RCC 7860 (cell line): ENCODE measurements around the gene IL13RA1.
"Not testable (repeated sequence)": the region's sequence is repeated elsewhere in the genome, so short reads cannot be mapped to it uniquely, and the experiment has no call there.

Experiments
- DNase-seq: peaks from one replicate; pipeline ENCODE4 v3.0.0-alpha.2; 2015; ENCODE audit warnings: low spot score
- FAIRE-seq: peaks from 2 replicates; lab custom pipeline; 2012; peaks lifted over from hg19 to GRCh38; lab: Jason Lieb, UNC

The IL13RA1 gene

DNA sequence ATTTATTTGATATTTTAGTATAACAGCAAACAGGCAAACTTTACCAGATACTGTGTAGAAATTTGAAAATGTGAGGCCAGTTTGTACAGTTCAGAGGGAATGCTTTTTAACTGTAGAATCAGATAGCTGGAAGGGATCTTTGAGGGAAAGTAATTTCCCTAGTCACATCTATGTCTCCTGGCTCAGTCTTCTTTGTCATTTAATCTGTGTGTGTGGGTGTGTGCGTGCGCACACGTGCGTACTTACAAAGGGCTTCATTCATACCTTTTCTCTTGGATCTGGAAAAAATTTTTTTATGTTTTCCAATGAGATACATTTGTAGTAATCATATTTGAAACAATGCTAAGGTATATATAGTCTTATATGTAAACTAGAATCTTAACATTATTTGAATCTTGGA is 44.6 kb downstream of the IL13RA1 start:
- FAIRE-seq (no peak), DNase-seq (no peak)

- no peak for FAIRE-seq
- DNase-seq: no peak
Observed at GRCh38 chrX:118773782-118774181, 46.4 kb downstream of the IL13RA1 start.

GRCh38 chrX:118779581-118779980 is 52.2 kb downstream of the IL13RA1 start:
- FAIRE-seq (no peak), DNase-seq (no peak)

DNA sequence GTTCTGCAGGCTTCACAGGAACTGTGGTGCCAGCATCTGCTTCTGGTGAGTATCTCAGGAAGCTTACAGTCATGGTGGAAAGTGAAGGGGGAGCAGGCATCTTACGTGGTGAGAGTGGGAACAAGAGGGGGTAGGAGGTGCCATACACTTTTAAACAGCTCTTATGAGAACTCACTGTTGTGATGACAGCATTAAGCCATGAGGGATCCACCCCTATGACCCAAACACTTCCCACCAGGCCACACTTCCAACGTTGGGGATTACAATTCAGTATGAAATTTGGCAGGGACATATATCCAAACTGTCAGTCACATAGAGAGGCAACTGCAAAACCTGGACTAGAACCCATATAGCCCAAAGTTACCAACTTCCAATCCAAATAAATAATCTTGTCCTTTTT is 53.1 kb downstream of the IL13RA1 start:
- no peak for FAIRE-seq

DNA sequence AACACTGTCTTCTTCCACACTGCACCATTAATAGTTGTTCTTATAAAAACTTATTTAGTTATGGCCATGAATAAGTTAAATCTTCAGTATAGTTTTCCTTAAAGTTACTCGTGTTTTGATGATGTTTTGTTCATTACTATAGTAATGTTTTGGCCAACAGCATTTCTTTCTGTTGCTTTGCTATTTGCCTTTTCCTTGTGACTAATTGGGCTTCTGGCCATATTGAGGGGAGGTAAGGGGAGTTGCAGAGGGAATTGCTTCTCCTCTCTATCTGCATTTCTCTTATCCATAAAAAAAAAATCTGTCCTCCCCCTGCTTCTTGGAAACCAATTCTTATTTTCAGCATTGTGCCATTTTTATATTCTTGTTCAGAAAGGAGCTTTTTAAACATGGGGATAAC is 53.5 kb downstream of the IL13RA1 start:
- no peak for DNase-seq
- no peak for FAIRE-seq

More for the DNA sequence above, 53.1 kb downstream of the IL13RA1 start:
- no peak for DNase-seq

DNA sequence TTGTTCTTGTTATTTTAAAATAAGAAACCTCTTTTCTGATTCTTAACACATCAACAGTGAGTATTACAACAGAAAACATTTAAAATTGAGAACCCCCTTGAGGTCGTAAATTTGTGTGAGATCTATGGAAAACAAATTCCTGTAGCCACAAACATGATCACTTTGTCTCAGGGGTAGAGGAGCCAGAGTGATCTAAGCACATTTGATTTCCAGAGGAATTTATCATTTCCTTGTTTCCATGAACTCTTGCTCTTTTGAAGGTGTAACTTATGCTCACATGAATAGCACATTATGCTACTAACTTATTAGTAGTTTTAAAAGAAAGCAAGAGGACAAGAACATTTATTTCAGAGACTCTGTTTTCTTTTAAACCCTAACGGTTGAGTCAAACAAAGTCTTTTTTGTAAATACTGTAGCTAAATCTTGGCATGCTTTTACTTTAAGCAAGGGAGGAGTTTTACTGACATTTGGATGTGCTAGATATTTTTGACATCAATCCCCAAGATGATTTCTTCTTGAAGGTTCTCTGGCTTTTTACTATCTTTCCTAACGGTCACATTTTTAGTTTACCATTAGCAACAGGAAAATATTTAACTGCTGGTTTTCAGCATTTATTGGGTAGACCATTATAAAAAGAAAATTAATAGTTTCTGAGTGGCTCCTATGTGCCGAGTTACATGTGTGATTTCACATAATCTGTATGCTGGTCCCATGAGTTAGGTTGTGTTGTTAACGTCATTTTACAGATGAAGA is 68.3 kb downstream of the IL13RA1 start:
- FAIRE-seq: no peak
- DNase-seq: no peak

DNA sequence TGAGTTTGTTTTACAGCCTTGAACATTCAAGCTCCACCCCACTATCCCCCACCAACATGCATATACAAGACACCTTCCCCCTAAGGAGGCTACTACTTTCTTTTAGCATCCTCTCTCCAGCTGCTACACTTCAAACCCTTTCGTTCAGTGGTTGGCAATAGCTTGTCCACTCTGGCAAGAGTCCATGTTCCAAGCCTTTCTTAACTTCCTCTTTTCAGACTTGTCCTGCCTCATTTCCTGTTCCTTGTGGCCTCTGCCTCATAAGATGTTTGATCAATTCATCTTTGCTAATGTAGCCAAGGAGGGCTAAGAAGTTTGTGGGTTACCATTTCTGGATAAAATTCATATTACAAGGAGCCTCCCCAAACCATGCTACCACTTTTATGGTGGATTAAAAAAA is 75.5 kb downstream of the IL13RA1 start:
- FAIRE-seq (no peak), DNase-seq (no peak)

DNA sequence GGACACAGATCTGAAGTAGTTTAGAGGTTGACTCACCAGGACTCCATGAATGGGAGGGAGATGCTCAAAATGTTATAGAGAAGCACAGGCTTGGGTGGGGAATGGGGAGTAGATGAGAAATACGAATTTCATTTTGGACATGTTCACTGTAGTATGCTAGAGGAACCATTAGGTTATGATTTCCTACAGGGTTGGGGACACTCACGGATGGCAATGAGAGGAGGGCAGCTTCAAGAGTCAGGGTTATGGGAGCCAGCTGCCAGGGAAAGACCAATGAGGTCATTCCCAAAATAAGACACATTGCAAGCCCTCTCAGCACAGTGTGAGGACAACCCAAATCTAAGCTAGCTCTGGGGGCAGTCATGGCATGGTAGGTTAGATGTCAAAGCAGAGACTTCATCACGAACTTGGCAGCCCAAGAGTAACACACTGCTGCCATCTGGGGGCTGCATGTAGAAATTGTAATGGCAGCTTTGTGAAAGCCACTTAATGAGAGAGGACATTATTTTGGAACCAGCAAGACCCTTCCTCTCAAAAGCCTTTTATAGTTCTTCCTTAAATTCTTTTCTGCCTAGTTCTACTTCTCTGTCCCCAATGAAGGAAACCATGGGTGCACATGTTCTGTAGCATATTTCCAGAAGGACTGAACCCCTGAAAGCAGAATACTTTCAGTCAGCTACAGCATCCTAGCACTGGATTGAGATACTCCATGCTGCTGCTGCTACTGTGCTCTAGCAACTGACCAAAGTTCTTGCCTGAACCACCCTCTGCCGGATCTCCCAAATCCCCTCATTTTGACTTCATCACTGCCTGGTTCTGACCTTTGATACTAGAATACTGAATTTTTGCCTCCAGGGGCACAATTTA is 80.0 kb downstream of the IL13RA1 start:
- FAIRE-seq: no peak

DNA sequence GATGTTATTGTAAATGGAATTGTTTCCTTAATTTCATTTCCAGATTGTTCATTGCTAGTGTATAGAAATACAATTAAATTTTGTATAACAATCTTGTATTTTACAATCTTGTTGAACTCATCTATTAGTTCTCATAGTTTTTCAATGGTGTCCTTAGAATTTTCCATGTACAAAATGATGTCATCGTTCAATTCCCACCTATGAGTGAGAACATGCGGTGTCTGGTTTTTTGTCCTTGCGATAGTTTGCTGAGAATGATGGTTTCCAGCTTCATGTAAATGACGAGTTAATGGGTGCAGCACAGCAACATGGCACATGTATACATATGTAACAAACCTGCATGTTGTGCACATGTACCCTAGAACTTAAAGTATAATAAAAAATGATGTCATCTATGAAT is 89.9 kb downstream of the IL13RA1 start:
- FAIRE-seq, DNase-seq: not testable (repeated sequence)

More for the DNA sequence above, 80.0 kb downstream of the IL13RA1 start:
- peak; percentile 9 for DNase-seq

DNA sequence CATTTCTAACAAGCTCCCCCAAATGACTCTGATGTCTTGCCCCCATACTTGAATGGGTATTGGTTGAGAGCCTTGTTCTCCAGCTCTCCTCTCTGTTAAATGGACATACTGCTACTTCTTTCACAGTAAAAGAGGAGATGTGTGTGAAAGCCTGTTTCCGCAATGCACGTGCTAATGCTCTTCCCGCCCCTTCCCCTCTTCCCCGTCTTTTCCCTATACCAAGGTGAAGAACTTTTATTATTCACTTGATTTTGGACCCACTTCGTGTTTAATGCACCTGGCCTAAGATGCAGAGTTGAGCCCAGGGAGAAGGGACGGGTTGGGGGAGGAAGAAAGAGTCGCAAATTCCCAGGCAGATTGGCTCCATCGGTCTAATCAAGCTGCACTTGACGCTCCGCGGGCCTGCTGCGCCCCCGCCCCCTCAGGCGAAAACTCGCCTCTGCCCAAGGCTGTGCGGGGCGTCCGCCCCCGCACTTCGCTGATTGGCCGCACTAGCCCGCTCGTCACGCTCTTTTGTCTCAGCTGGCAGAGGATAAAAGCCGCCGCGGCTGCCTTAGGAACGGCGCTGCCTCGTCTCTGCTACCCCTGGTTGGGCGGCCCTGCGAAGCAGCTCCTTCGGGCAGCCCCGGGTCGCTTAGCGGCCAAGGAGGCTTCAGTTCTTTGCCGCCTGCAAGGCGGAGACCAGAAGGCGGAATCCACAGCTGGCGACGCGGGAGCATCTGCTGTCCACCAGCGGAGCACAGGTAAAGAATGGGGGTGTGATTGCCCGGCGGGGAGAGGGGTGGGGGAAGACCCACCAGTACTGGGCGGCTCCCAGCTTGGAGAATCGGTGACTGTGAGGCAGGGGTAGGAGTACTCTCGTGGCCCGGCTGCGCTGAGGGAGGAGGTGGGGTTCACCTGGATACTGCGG is 96.1 kb downstream of the IL13RA1 start, which contains the start of gene ZCCHC12:
Gene ZCCHC12 (plus strand): TSS at position 562 of the 910 bp plus-strand sequence. CDS start 1,421 bp downstream, outside the sequence.
- DNase-seq (no peak), FAIRE-seq (no peak)

DNA sequence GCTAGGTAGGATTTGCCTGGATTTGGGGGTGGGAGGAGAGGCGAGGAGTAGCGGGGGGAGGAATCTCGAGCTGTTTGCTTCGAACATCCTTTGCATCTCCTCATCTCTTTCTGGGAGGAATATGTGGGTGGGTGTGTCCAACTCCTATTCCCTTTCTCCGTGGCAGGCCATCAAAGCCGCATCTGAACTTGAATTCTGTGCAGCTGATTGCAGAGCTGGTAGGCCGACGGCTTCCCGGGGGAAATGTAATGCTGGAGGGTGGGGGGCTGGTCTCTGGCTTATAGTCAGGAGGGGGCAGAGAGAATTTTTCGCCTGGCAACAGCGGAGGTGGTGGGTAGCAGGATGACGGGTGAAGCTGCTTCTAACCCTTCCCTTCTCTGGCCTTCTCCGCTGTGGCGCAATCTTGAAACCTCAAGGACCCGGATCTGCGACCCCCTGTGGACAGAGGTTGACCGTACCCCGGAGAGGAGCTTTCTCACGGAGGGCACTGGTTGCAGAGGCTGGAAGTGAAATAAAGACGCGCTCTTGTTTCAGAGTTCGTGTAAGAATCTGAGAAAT is 96.8 kb downstream of the IL13RA1 start:
- FAIRE-seq (no peak), DNase-seq (no peak)

GRCh38 chrX:118825227-118825626 is 97.8 kb downstream of the IL13RA1 start:
- FAIRE-seq: no peak

GRCh38 chrX:118839334-118839958 is 112.0 kb downstream of the IL13RA1 start:
- FAIRE-seq (no peak), DNase-seq (no peak)

More at GRCh38 chrX:118825227-118825626, 97.8 kb downstream of the IL13RA1 start:
- no peak for DNase-seq
